Left ventricle myocardium inferior (tissue), 1 donor: Measurements from ENCODE around the gene GLRB. TPM values are rescaled to one million over a fixed set of nuclear protein-coding genes. Genes with fewer than 3 reads are reported as not detected.
"Not testable (repeated sequence)": the region's sequence is repeated elsewhere in the genome, so short reads cannot be mapped to it uniquely, and the experiment has no call there.

Experiments used
- DNase-seq: peaks from one replicate; pipeline ENCODE4 v3.0.0-alpha.2; 2020
- H3K27ac ChIP-seq: fragments of 200-600 bp; replicated peaks from 2 replicates; pipeline ENCODE4 v1.8.0; 2021
- H3K27me3 ChIP-seq: fragments of 200-600 bp; 2 replicates; pipeline ENCODE4 v1.8.0; 2021; ENCODE audit warnings: low read depth
- H3K36me3 ChIP-seq: fragments of 200-600 bp; 2 replicates; pipeline ENCODE4 v1.8.0; 2021
- H3K4me1 ChIP-seq: fragments of 200-600 bp; 2 replicates; pipeline ENCODE4 v1.8.0; 2021
- H3K4me3 ChIP-seq: fragments of 200-600 bp; 2 replicates; pipeline ENCODE4 v1.8.0; 2021; ENCODE audit warnings: mild to moderate bottlenecking, moderate library complexity
- H3K9me3 ChIP-seq: fragments of 200-600 bp; replicated peaks from 2 replicates; pipeline ENCODE4 v1.8.0; 2021
- CTCF ChIP-seq: fragments of 200-600 bp; IDR thresholded peaks from 2 replicates; pipeline ENCODE4 v1.8.0; 2021; ENCODE audit warnings: antibody characterized with exemption, mild to moderate bottlenecking, borderline replicate concordance
- intact Hi-C: fragments of 100-400 bp; cut with micrococcal nuclease; formaldehyde crosslinking; loops from one replicate; pipeline ENCODE4 v1.11.0; 2022
- total RNA-seq: library from RNA; stranded (reverse); fragmentation: NEBNext Ultra II Directional; extraction: Animal tissue kit (Norgen Biotek cat#: 25700); gene quantifications from one replicate; pipeline ENCODE4 v1.2.1, GENCODE V29; 2021
- donor health status: DM: no; HTN: yes; CAD: no; lungs with severe emphysema.

GLRB gene
- total RNA-seq, 1 donor from 2014 or later: 12.0 TPM

GRCh38 chr4:157048248-157048647 lies 27.7 kb upstream of the GLRB start:
- DNase-seq: peak; percentile 20
- Histone ChIP-seq H3K4me3 (no peak overlapping the region), H3K27ac (no peak overlapping the region), H3K36me3 (no peaks in the 10 kb centered on the region), H3K27me3 (peaks cover 5% of the 10 kb centered on the region), H3K4me1 (no peaks in the 10 kb centered on the region), H3K9me3 (no peaks in the 10 kb centered on the region)
- TF ChIP-seq CTCF: no peak
- intact Hi-C loops: no loop called here

GRCh38 chr4:157050561-157050960 lies 25.4 kb upstream of the GLRB start:
- no peak for DNase-seq
- Histone ChIP-seq H3K9me3 (no peaks in the 10 kb centered on the region), H3K4me1 (no peaks in the 10 kb centered on the region), H3K4me3 (no peak overlapping the region), H3K27ac (no peak overlapping the region), H3K27me3 (no peaks in the 10 kb centered on the region), H3K36me3 (no peaks in the 10 kb centered on the region)
- intact Hi-C loops: no loop called here
- no peak for TF ChIP-seq CTCF

DNA sequence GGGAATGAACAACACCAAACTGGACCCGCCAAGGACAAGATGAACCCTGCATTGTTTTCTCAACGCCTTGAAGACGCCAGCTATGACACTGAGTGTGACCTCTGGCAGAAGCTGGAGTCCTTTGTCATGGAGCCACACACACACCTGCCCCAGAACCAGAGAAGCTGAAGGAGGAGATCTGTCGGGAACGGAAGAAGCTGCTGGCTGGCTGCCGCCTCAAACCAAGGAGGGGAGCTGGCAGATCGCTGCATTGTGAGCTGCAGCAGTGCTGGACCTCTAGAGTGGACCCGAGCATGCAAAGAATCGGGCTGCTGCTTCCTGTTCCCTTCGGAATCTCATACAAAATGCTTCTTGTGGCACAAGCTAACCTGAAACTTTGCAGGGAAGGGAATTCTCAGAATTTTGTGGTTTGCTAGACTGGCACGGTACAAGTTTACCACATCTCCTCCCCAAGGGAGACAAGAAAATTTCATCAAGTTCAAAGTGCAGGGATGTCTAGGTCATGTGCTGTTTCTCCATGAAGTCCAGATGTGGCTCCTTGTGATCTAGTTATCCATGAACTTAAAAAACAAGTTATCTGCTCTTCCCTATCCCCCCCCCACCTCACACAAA lies 23.4 kb upstream of the GLRB start:
- H3K4me3 ChIP-seq: no peak overlapping the region
- H3K36me3 ChIP-seq: no peaks in the 10 kb centered on the region
- intact Hi-C loops: no loop called here
- no peak overlapping the region for H3K27ac ChIP-seq
- no peak for TF ChIP-seq CTCF
- no peaks in the 10 kb centered on the region for H3K4me1 ChIP-seq
- DNase-seq: no peak
- H3K27me3 ChIP-seq: no peaks in the 10 kb centered on the region
- no peaks in the 10 kb centered on the region for H3K9me3 ChIP-seq

DNA sequence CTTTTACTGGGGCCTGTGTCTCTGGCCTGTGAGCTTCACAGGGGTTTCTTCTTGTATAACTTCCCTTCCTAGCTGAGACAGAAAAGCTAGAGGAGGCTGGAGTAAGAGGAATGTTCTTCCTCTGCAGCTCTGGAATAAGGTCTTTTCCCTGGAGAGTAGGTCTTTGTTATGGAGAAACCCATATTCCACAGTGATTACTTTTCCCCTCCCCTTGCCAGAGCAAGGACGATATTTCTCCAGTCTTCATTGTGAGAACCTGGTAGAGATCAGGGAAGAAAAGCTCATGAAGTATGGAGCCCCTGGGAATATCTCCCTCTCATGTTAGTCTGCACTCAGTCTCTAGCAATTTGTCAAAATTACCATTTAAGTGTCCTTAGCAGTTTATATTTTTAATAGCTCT lies 18.7 kb upstream of the GLRB start:
- TF ChIP-seq CTCF: no peak
- no peak overlapping the region for H3K27ac ChIP-seq
- DNase-seq: no peak
- no peak overlapping the region for H3K4me3 ChIP-seq
- H3K36me3 ChIP-seq: no peaks in the 10 kb centered on the region
- H3K4me1 ChIP-seq: no peaks in the 10 kb centered on the region
- H3K27me3 ChIP-seq: no peaks in the 10 kb centered on the region
- intact Hi-C loops: no loop called here
- no peaks in the 10 kb centered on the region for H3K9me3 ChIP-seq

- not testable (repeated sequence) for H3K27ac ChIP-seq, H3K4me3 ChIP-seq, H3K36me3 ChIP-seq
Observed at GRCh38 chr4:157058899-157059298, 17.1 kb upstream of the GLRB start.

DNA sequence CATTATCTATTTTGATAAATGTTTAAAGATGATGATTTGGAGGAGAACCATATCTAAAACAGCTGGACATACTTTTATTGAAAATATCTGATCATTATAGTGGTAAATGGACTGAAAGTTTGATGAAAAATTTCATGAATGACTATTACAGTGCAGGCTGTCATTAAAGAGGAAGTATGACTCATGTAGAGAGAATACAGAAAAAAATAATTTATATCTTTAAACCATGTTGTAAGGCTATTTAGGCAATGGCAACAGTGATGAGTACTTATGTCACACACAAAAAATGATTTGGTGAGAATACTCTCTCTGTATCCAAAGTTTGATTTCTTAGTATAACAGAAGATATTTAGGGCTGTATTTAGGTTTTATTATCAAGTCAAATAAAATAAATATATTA lies 3.9 kb upstream of the GLRB start:
- H3K4me3 ChIP-seq: no peak overlapping the region
- TF ChIP-seq CTCF: no peak

More at GRCh38 chr4:157058899-157059298, 17.1 kb upstream of the GLRB start:
- H3K4me1 ChIP-seq, DNase-seq, H3K9me3 ChIP-seq, H3K27me3 ChIP-seq, intact Hi-C loops: not testable (repeated sequence)

More for the DNA sequence above, 3.9 kb upstream of the GLRB start:
- intact Hi-C loops: no loop called here
- H3K36me3 ChIP-seq: no peaks in the 10 kb centered on the region
- H3K27me3 ChIP-seq: peaks cover 10% of the 10 kb centered on the region
- H3K9me3 ChIP-seq: no peaks in the 10 kb centered on the region
- DNase-seq: no peak
- H3K4me1 ChIP-seq: peaks cover 7% of the 10 kb centered on the region
- H3K27ac ChIP-seq: no peak overlapping the region
